Epithelial cell of proximal tubule (primary cell): ENCODE data around the gene ANP32E. TPM values are rescaled to one million over a fixed set of nuclear protein-coding genes. Genes with fewer than 3 reads are reported as not detected.
"Not testable (repeated sequence)": the region's sequence is repeated elsewhere in the genome, so short reads cannot be mapped to it uniquely, and the experiment has no call there.

ENCODE experiments used
- DNase-seq: peaks from one replicate; pipeline ENCODE4 v3.0.0-alpha.2; 2011; ENCODE audit warnings: low read depth
- H3K4me3 ChIP-seq: 2 replicates; pipeline ENCODE4 v1.5.1; 2011; ENCODE audit warnings: low read depth, mild to moderate bottlenecking, low read length
- total RNA-seq: library from RNA; depleted of rRNA; stranded (reverse); fragments of >200 nt; gene quantifications from 2 replicates; pipeline ENCODE4 v1.2.3, GENCODE V29; 2015
- TF ChIP-seq, protein P1 (sequence below): conservative IDR thresholded peaks from 2 replicates; pipeline ENCODE4 v1.5.1; 2012; ENCODE audit warnings: low read depth, mild to moderate bottlenecking, low read length

Gene ANP32E
- total RNA-seq, 1 donor from 2014 or later, result 42.2 TPM

DNA sequence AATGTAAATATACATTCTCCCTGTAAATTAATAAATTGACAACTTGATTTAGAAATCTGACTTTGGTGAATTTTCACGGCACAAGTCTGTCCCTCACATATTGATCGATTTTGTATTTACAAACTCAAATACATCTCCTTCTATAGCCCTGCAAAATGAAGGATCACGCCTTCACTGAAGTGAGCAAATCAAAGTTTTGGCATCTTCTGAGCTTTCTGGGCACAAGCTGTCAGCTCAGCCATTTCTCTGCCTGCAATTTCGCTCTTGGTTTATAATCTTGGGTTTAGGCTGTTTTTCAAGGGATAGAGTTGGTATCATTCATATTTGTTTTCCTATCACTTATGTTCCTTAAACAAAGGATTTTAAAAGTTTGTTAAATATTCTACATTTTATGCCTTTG lies 25.8 kb downstream of the ANP32E start:
- DNase-seq, result no peak
- no peak overlapping the region for H3K4me3 ChIP-seq
- TF ChIP-seq, protein P1, sequence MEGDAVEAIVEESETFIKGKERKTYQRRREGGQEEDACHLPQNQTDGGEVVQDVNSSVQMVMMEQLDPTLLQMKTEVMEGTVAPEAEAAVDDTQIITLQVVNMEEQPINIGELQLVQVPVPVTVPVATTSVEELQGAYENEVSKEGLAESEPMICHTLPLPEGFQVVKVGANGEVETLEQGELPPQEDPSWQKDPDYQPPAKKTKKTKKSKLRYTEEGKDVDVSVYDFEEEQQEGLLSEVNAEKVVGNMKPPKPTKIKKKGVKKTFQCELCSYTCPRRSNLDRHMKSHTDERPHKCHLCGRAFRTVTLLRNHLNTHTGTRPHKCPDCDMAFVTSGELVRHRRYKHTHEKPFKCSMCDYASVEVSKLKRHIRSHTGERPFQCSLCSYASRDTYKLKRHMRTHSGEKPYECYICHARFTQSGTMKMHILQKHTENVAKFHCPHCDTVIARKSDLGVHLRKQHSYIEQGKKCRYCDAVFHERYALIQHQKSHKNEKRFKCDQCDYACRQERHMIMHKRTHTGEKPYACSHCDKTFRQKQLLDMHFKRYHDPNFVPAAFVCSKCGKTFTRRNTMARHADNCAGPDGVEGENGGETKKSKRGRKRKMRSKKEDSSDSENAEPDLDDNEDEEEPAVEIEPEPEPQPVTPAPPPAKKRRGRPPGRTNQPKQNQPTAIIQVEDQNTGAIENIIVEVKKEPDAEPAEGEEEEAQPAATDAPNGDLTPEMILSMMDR, result no peak

DNA sequence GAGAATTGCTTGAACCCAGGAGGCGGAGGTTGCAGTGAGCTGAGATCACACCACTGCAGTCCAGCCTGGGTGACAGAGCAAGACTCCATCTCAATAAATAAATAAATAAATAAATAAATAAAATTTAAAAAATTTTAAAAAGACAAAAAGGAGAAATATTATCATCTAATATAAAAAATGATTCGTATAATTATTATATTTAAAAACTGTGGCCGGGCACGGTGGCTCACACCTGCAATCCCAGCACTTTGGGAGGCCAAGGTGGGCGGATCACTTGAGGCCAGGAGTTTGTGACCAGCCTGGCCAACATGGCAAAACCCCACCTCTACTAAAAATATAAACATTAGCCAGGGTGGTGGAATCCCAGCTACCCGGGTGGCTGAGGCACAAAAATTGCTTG lies 27.5 kb downstream of the ANP32E start:
- H3K4me3 ChIP-seq, DNase-seq: not testable (repeated sequence)

DNA sequence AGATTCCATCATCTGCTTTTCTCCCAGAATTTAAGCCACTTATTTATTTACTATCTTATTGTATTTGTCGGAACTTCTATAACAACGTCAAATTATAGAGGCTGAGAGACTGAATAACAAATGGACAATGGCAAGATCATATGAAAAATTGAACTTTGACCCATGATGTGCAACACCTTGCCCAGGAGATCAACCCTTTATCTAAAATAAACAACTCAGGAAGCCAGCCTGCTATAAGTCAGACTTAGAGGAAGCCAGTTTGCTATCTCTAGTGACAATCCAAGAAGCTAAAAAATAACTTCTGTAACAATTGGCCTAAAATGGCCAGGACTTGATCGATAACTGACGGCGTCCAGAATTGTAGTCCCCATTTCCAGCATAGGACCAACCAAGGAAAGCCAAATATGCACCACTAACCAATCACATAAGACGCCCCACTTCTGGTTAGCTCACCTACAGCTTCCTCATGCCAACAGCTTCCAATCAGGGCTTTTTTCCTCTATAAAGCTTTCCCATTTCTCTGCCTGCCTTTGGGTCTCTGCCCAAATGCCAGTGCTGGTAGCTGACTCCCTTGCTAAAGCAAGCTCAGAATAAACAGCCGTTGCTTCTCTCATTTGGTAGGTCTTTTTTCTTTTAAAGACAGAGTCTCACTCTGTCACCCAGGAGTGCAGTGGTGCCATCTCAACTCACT lies 28.5 kb downstream of the ANP32E start:
- no peak for DNase-seq
- H3K4me3 ChIP-seq, result no peak overlapping the region
- TF ChIP-seq, protein P1, result no peak

DNA sequence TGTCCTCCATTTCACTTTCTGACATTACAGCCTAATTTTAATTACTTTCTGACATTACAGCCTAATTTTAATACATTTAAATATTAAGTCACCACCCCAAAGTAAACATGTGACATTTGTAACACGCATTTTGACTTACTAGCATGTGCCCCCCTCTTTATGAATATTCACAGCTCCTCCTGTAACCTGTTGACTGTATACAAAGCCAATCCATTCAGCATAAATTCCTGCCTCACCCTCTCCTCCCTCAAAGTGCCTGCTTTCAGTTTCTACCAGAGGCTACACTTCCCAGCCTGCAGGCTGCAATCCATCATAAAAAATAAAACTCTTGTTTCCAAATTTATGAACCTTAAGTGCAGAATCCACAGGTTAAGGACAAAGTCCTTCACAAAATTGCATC lies 39.5 kb downstream of the ANP32E start:
- TF ChIP-seq, protein P1, result no peak
- no peak overlapping the region for H3K4me3 ChIP-seq
- no peak for DNase-seq

DNA sequence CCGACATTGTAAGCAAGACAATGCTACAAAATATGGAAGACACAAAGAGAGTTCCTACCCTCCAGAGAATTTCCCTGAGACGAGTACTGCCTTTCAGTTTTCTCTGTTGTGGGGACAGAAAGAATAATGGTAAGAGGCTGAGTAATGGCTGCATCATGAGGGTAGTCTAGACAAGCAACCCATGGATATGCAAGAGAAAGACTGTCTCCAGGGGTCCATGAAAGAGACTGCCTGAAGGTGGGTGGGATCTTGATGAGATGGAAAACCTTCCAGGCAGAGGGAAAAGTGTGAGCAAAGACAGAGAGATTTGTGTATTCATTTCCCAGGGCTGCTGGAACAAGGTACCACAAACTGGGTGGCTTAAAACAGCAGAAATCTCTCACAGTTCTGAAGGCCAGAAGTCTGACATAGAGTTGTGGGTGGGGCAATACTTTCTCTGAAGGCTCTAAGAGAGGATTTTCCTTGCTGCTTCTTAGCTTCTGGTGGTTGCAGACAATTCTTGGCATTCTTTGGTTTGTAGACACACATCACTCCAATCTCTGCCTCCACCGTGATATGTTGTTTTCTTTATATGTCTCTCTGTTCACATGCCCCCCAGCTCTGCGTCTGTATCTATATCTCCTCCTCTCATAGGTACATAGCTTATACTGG lies 41.4 kb downstream of the ANP32E start:
- H3K4me3 ChIP-seq, result no peak overlapping the region
- TF ChIP-seq, protein P1, result no peak
- DNase-seq, result no peak

DNA sequence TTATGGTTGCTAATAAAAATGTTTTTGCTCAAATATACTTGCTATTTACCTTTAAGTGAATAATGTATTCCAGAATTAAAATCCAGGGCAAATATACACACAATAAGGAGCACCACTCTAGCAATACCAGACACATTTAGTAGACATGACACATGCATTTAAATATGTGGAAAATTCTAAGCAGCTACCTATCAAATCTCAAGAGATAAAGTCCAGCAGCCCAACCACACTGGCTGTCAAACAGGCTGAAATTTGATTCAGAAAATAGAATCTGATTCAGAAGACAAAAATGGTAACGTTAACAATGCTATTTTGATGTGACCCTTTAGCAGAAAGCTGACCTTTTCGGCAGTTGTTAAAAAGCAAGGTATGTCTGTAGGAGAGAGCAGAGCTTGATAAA lies 43.9 kb downstream of the ANP32E start:
- DNase-seq, result no peak

DNA sequence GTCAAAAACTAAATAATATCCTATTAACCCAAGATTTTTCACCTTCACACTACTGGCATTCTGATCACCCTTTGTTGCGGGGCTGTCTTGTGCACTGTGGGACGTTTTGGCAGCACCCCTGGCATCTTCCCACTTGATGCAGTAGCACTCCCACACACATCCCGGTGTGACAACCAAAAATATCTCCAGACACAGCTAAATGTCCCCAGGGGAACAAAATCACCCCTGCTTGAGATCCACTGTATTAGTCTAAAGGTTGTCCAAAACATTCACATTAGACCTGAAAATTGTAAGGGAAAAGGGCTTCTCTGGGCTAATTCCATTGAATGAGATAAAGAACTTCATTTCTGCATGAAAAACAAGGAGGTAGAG lies 48.4 kb downstream of the ANP32E start:
- DNase-seq, result no peak
- no peak overlapping the region for H3K4me3 ChIP-seq
- TF ChIP-seq, protein P1, result no peak

More for the DNA sequence above, 43.9 kb downstream of the ANP32E start:
- TF ChIP-seq, protein P1, result no peak
- H3K4me3 ChIP-seq, result no peak overlapping the region
